ENCODE measurements around the gene IL17RB. TPM values are rescaled to one million over a fixed set of nuclear protein-coding genes. Genes with fewer than 3 reads are reported as not detected.

IL17RB gene
- total and polyA plus RNA-seq, 2 of the 8 experiments (the other 6 are each of a cell fraction or from before 2014, with no cell fraction given): 7.0 to 24.6 TPM

GRCh38 chr3:53856964-53857363, 10.6 kb downstream of the IL17RB start:
- H3K4me1 ChIP-seq (replicated peaks in 1 of 4; ENCODE audit: control insufficient read depth in 3 of 4, insufficient read depth in 4 of 4, low read length in 3 of 4): no peaks in the 10 kb centered on the region
- peaks cover 2 to 28% (median 10%) of the 10 kb centered on the region in 4 experiments; a peak in 6 of 8 replicates for H3K36me3 ChIP-seq (ENCODE audit: control insufficient read depth in 2 of 4, insufficient read depth in 4 of 4, low read length in 3 of 4)
- H4K8ac ChIP-seq (ENCODE audit: extremely low read depth, insufficient read depth, low read length): no peak overlapping the region
- TF ChIP-seq POLR2AphosphoS5 (IDR thresholded peaks at IDR 0.05; ENCODE audit: low read depth, low read length) (no peak), ZNF274 (IDR thresholded peaks at IDR 0.05; ENCODE audit: borderline replicate concordance, extremely low read depth, low read length) (no peak), EP300 (IDR thresholded peaks at IDR 0.05; ENCODE audit: borderline replicate concordance in 1 of 2, low read depth in 2 of 2, low read length in 2 of 2) (no peak), SUZ12 (IDR thresholded peaks at IDR 0.05; ENCODE audit: low read length) (no peak), CBX5 (IDR thresholded peaks at IDR 0.05; ENCODE audit: low read depth, low read length) (no peak), KDM4A (IDR thresholded peaks at IDR 0.05; ENCODE audit: low read depth, low read length, severe bottlenecking) (no peak), ATF2 (IDR thresholded peaks at IDR 0.05; ENCODE audit: low read length) (no peak)
- no peak overlapping the region for H2BK120ac ChIP-seq (replicated peaks; ENCODE audit: low read depth, low read length)
- DNase-seq (ENCODE audit: low read depth in 1 of 2, low spot score in 2 of 2) (no peak), FAIRE-seq (no peak)
- H3K79me1 ChIP-seq (ENCODE audit: low read depth, low read length): no peaks in the 10 kb centered on the region; the same call in 1 of the 2 replicates
- WGBS, 2 experiments (ENCODE audit: extremely low coverage in 1 of 2, insufficient coverage in 1 of 2, insufficient read length in 1 of 2, insufficient replicate concordance in 2 of 2, low coverage in 1 of 2, low lambda C conversion rate in 2 of 2, missing lambda C conversion rate in 1 of 2): 70% methylated on average over 7 of the region's 7 CpGs; no CpG with 5 or more reads in 1 of the 2 experiments
- H4K20me1 ChIP-seq (replicated peaks in 1 of 2; ENCODE audit: control insufficient read depth in 1 of 2, insufficient read depth in 2 of 2, low read length in 2 of 2): peaks cover 1 to 2% of the 10 kb centered on the region in 2 experiments
- H3K4me2 ChIP-seq (ENCODE audit: insufficient read depth in 1 of 2, low read depth in 2 of 2, low read length in 2 of 2): no peak overlapping the region
- H2BK15ac ChIP-seq (ENCODE audit: low read length): no peak overlapping the region
- no peak overlapping the region for H2BK20ac ChIP-seq (ENCODE audit: low read length)
- no peaks in the 10 kb centered on the region for H3K27me3 ChIP-seq (replicated peaks in 1 of 4; ENCODE audit: control insufficient read depth in 3 of 4, extremely low read depth in 1 of 4, insufficient read depth in 3 of 4, low read length in 3 of 4)
- H3K9ac ChIP-seq (replicated peaks in 1 of 4; ENCODE audit: extremely low read depth in 1 of 4, low read depth in 3 of 4, low read length in 3 of 4): no peak overlapping the region
- no peak overlapping the region for H3K56ac ChIP-seq (replicated peaks; ENCODE audit: insufficient read length, low read depth, low read length)
- no peak overlapping the region for H3K27ac ChIP-seq (ENCODE audit: low read depth, low read length)
- H2BK12ac ChIP-seq (ENCODE audit: low read depth, low read length): no peak overlapping the region
- no peak overlapping the region for H3K4ac ChIP-seq (replicated peaks; ENCODE audit: insufficient read length, low read depth, low read length)
- H2AK5ac ChIP-seq (ENCODE audit: low read depth, low read length): no peak overlapping the region
- no peaks in the 10 kb centered on the region for H3K23me2 ChIP-seq (ENCODE audit: low read depth, low read length)
- no peaks in the 10 kb centered on the region for H3K9me3 ChIP-seq (ENCODE audit: insufficient read depth in 2 of 2, low read depth in 1 of 2, low read length in 1 of 2)
- no peaks in the 10 kb centered on the region for H3K79me2 ChIP-seq (ENCODE audit: control insufficient read depth in 1 of 2, insufficient read depth in 2 of 2, low read length in 2 of 2)
- H3K4me3 ChIP-seq (ENCODE audit: extremely low read depth in 1 of 4, insufficient read depth in 2 of 4, low read depth in 3 of 4, low read length in 4 of 4): no peak overlapping the region
- H3K18ac ChIP-seq (ENCODE audit: extremely low read depth, low read length): no peak overlapping the region
- H2AFZ ChIP-seq (ENCODE audit: low read length): no peak overlapping the region
- POLR2A ChIA-PET (ENCODE audit: partially characterized antibody): interaction anchor here (0.6 to 2.4 kb wide), 6 partner anchors 10 to 94 kb away, joined by 3 to 6 read pairs (median 4); no protein-coding TSS in a partner anchor
- CTCF ChIA-PET (ENCODE audit: partially characterized antibody): interaction anchor here (0.5 to 1.3 kb wide), 3 partner anchors 28 to 562 kb away, joined by 3 read pairs; no protein-coding TSS in a partner anchor
- H3K14ac ChIP-seq (ENCODE audit: insufficient read length): no peak overlapping the region
- H4K5ac ChIP-seq (ENCODE audit: insufficient read length, low read depth, low read length): no peak overlapping the region
- no peak overlapping the region for H2BK5ac ChIP-seq (ENCODE audit: low read depth, low read length)
- no peak overlapping the region for H3K23ac ChIP-seq (ENCODE audit: insufficient read length)
- H4K91ac ChIP-seq (replicated peaks; ENCODE audit: insufficient read length, low read length): no peak overlapping the region
